Effector memory CD4-positive, alpha-beta T cell (primary cell): ENCODE results near the gene LHPP.

Source experiments
- DNase-seq, 3 donors: peaks; one replicate each; pipeline ENCODE4 v3.0.0-alpha.2; 2020
- H3K27ac ChIP-seq: 2 replicates; pipeline ENCODE4 v1.7.0; 2013; ENCODE audit warnings: mild to moderate bottlenecking, low read length, moderate library complexity; ENCODE audit not compliant: insufficient read depth, poor library complexity, severe bottlenecking
- H3K27me3 ChIP-seq: replicated peaks from 2 replicates; pipeline ENCODE4 v1.7.0; 2013; ENCODE audit warnings: mild to moderate bottlenecking, low read length; ENCODE audit not compliant: insufficient read depth, control insufficient read depth, poor library complexity, severe bottlenecking
- H3K36me3 ChIP-seq: 2 replicates; pipeline ENCODE4 v1.7.0; 2013; ENCODE audit warnings: mild to moderate bottlenecking, low read length, moderate library complexity; ENCODE audit not compliant: control insufficient read depth, insufficient read depth
- H3K4me1 ChIP-seq: 2 replicates; pipeline ENCODE4 v1.7.0; 2013; ENCODE audit warnings: low read length, mild to moderate bottlenecking; ENCODE audit not compliant: control insufficient read depth, insufficient read depth, poor library complexity, severe bottlenecking
- H3K4me3 ChIP-seq: 2 replicates; pipeline ENCODE4 v1.7.0; 2013; ENCODE audit warnings: low read length, low read depth, mild to moderate bottlenecking; ENCODE audit not compliant: insufficient read depth, poor library complexity, severe bottlenecking
- H3K9me3 ChIP-seq: 2 replicates; pipeline ENCODE4 v1.7.0; 2013; ENCODE audit warnings: mild to moderate bottlenecking, low read length, moderate library complexity; ENCODE audit not compliant: control insufficient read depth

Gene LHPP

GRCh38 chr10:124589491-124590041 lies 127.9 kb downstream of the LHPP start:
- no peaks in the 10 kb centered on the region for H3K36me3 ChIP-seq
- H3K27me3 ChIP-seq: no peaks in the 10 kb centered on the region
- no peak for DNase-seq

DNA sequence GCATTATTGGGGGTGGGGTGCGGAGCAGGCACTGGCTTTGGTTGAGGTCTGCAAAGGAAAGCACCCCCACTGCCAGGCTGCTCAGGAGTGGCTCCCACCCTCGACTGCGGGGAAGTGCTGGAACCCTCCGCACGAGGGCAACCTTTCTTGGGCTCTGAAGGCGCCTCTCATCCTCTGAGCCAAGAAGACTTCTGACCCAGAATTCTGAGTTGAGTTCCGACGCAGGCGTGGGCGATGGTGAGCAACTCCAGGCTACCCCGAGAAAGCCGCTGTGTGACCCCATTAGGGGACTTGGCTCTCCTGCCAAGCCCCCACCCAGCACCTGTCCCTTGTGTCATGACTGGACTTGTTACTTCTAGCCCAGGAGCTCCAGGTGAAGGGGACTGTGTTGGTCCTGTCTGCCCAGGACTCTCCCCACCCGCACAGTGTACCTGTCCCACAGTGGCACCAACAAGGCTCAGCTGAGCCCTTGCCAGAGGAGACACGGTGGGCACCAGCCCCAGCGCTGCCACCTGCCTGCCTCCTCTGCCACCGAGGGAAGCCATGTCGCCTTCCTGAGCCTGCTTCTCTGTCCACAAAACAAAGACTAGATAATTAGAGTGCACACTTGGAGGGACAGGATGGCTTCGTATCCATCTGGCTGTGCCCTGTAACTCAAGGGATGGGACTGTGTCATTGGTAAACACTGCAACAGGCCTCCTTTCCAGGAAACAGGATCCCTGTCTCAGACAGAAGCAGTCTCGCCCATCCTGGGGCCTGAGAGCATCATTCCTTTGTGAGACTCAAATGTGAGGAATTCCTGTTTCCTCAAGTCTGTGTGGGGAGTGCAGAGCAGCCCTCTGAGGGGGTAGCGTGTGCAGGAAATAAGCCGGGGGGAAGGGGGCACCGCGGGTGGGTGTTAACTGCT lies 128.8 kb downstream of the LHPP start:
- no peaks in the 10 kb centered on the region for H3K4me1 ChIP-seq
- no peak for DNase-seq
- no peaks in the 10 kb centered on the region for H3K9me3 ChIP-seq
- H3K36me3 ChIP-seq: no peaks in the 10 kb centered on the region
- no peaks in the 10 kb centered on the region for H3K27me3 ChIP-seq
- H3K27ac ChIP-seq: no peak overlapping the region
- no peak overlapping the region for H3K4me3 ChIP-seq

More at GRCh38 chr10:124589491-124590041, 127.9 kb downstream of the LHPP start:
- H3K4me3 ChIP-seq: no peak overlapping the region
- H3K4me1 ChIP-seq: no peaks in the 10 kb centered on the region
- H3K27ac ChIP-seq: no peak overlapping the region
- no peaks in the 10 kb centered on the region for H3K9me3 ChIP-seq

DNA sequence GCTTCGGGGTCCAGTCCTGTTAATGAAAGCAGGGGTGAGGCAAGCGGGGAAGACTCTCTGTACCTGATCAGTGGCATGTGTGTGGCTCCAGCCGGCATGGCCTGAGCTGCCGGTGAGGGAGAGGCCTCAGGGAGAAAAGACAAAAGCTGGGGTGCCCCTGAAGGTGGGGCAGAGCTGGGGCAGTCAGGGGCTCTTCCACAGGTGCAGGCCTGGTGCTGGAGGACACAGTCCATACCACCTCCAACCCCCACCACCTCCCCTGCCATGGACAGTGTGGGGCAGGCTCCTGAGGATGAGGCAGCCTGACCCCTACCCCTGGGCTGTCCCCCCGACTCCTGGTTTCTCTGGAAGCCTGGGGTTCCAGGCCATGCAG lies 129.5 kb downstream of the LHPP start:
- H3K9me3 ChIP-seq: no peaks in the 10 kb centered on the region
- no peaks in the 10 kb centered on the region for H3K36me3 ChIP-seq
- no peak overlapping the region for H3K4me3 ChIP-seq
- no peak for DNase-seq
- no peak overlapping the region for H3K27ac ChIP-seq
- H3K27me3 ChIP-seq: no peaks in the 10 kb centered on the region
- H3K4me1 ChIP-seq: no peaks in the 10 kb centered on the region

DNA sequence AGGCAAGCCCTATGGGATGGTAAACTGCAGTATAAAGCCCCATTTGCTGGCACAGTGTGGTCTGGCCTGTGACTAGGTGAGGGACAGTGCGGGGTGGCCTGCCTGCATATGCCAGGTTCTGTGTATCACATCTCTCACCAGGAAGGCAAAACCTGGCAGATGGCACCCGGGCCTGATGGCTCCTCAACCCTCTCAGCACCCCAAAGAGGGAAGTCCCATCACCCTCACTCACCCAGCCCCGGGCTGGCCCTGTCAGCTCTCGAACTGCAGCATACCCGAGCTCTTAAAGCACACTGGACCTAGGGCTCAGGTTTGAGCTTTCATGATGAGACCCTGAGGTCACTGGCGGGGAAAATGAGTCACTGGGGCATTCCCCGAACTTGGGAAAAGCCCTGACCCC lies 130.5 kb downstream of the LHPP start:
- H3K36me3 ChIP-seq: no peaks in the 10 kb centered on the region
- no peaks in the 10 kb centered on the region for H3K9me3 ChIP-seq
- no peak overlapping the region for H3K4me3 ChIP-seq
- H3K4me1 ChIP-seq: no peaks in the 10 kb centered on the region
- no peaks in the 10 kb centered on the region for H3K27me3 ChIP-seq
- no peak overlapping the region for H3K27ac ChIP-seq
- no peak for DNase-seq

GRCh38 chr10:124592736-124593430 lies 131.3 kb downstream of the LHPP start:
- Histone ChIP-seq H3K36me3 (no peaks in the 10 kb centered on the region), H3K4me1 (no peaks in the 10 kb centered on the region), H3K4me3 (no peak overlapping the region), H3K27me3 (no peaks in the 10 kb centered on the region), H3K9me3 (no peaks in the 10 kb centered on the region), H3K27ac (no peak overlapping the region)
- no peak for DNase-seq

DNA sequence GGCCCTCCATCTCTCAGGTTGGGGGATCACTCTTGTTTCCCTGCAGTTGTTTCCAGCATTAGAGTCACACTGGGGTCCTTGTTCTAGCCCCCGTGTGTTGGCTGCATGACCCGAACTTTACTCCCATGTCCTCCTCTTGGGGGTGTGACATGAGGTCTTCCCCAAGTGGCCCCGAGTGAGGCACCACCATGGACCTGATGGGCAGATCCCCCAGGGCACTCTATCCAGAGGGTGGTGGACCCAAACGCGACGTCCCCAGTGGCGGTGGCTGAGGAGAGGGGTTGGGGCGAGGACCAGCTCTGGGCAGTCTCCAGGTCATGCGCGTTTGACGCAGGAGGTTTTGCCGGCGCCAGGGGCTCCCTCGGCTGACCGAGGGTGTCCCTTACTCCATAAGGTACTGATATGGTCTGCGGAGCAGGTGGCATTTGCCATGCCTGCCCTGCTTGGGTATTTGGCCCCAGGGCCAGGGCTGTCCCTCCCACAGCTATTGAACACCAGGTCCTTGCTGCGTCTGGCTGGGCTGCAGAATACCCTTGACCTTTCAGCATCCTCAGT lies 131.9 kb downstream of the LHPP start:
- Histone ChIP-seq H3K9me3 (no peaks in the 10 kb centered on the region), H3K27me3 (no peaks in the 10 kb centered on the region), H3K4me3 (no peak overlapping the region), H3K36me3 (no peaks in the 10 kb centered on the region), H3K4me1 (no peaks in the 10 kb centered on the region), H3K27ac (no peak overlapping the region)
- DNase-seq: no peak

DNA sequence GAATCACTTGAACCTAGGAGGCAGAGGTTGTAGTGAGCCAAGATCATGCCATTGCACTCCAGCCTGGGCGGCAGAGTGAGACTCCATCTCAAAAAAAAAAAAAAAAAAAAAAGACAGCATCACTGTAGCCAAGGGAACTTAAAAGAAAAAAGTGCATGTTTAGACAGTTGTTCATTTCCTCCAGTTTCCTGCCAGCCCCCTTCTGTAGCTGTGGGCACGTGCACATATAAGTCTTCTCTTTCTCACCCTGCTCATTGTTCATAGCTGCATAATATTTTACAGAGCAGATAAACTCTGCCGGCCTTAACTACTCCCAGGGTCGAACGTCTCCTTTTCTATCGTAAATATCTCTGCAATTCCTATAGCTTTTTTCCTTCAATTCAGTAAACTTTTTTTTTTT lies 132.6 kb downstream of the LHPP start:
- Histone ChIP-seq H3K36me3 (no peaks in the 10 kb centered on the region), H3K9me3 (no peaks in the 10 kb centered on the region), H3K27ac (no peak overlapping the region), H3K27me3 (no peaks in the 10 kb centered on the region), H3K4me3 (no peak overlapping the region), H3K4me1 (no peaks in the 10 kb centered on the region)
- DNase-seq: no peak

- H3K9me3 ChIP-seq: no peaks in the 10 kb centered on the region
- H3K36me3 ChIP-seq: no peaks in the 10 kb centered on the region
- no peaks in the 10 kb centered on the region for H3K27me3 ChIP-seq
- H3K27ac ChIP-seq: no peak overlapping the region
- no peak for DNase-seq
- H3K4me1 ChIP-seq: no peaks in the 10 kb centered on the region
- H3K4me3 ChIP-seq: no peak overlapping the region
Observed at GRCh38 chr10:124595143-124595883, 133.7 kb downstream of the LHPP start.

DNA sequence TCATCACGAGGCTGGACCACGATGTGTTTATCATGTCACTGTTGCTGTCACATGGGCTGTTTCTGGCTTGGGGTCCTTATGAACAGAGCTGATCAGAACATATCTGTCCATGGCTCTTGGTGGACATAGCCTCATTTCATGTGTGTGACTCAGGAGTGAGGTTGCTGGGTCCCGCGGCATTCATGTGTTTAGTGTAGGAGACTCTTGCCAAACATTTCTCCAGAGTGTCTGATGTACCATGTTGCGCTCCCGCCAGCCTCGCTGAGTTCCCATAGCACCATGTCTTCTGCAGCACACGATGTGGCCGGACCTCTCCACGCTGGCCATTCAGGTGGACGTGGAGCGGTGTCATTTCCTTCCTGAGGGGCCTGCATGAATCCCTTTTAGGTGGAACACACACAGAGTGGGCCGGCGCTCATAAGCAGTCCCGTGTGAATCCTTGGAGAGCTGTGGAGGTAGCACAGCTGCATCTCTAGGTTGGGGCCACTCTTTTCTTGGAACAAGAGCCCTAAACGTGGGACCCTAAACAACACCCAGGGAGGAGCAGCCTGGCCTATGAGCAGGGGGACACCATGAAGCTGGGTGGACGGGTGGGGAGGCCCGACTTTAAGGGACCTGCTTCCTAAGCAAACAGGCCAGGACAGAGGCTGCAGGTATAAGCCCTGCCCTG lies 134.6 kb downstream of the LHPP start:
- Histone ChIP-seq H3K36me3 (no peaks in the 10 kb centered on the region), H3K27ac (no peak overlapping the region), H3K27me3 (no peaks in the 10 kb centered on the region), H3K4me1 (no peaks in the 10 kb centered on the region), H3K9me3 (no peaks in the 10 kb centered on the region), H3K4me3 (no peak overlapping the region)
- no peak for DNase-seq
